ENCODE results near the gene OR2AT4. TPM values are rescaled to one million over a fixed set of nuclear protein-coding genes. Genes with fewer than 3 reads are reported as not detected.

OR2AT4 gene
- total and polyA plus RNA-seq, 2 experiments from 2014 or later, result 0.07 TPM; not detected in 1

DNA sequence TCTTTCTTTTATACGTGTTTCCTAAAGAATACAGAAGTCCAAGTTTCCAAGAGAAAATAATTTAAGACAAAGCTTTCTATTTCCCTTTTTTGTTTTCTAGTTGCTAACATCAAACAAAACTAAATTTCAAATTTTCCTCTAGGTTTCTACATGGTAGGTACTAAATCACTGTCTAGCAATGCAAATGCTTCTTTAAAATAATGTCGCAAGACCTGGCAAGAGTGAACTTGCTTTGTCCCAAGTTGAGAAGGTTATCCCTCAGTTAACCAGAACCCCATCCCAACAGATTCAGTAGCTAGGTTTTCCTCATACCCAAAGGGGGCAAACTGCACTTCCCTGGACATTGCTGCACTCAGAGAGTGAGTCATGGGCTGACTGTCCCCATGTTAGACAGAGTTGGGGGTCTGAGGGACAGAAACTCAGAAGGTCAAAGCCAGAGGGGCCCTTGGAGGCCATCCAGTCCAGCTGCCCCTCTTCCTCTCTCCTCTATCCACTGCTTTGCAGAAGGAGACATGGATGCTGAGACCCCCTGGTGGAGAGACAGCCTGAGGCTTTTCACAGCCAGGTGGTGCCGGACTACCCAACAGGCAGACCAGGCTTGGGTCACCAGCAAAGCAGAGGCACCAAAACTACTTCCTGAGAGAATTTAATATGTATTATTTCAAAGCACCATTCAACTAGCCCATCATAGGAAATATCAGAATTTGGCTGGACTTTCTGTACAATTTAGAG lies 23.1 kb downstream of the OR2AT4 start:
- Histone ChIP-seq H3K27me3 (no peaks in the 10 kb centered on the region), H3K79me2 (no peaks in the 10 kb centered on the region), H3K4me1 (ENCODE audit: insufficient read depth) (no peaks in the 10 kb centered on the region), H3K4me3 (no peak overlapping the region), H3K27ac (no peak overlapping the region), H4K20me1 (ENCODE audit: insufficient read depth, poor library complexity, severe bottlenecking) (no peaks in the 10 kb centered on the region), H2AFZ (no peak overlapping the region), H3K9me3 (ENCODE audit: low read depth) (no peaks in the 10 kb centered on the region), H3K4me2 (no peak overlapping the region), H3K36me3 (replicated peaks; ENCODE audit: insufficient read depth, low read depth) (no peaks in the 10 kb centered on the region), H3K9me2 (replicated peaks; ENCODE audit: insufficient read depth) (no peaks in the 10 kb centered on the region)
- no peak for DNase-seq (ENCODE audit: low spot score)
- WGBS (ENCODE audit: low lambda C conversion rate, missing lambda C conversion rate), result 98% methylated on average over 3 of the region's 3 CpGs
- TF ChIP-seq, protein P1, sequence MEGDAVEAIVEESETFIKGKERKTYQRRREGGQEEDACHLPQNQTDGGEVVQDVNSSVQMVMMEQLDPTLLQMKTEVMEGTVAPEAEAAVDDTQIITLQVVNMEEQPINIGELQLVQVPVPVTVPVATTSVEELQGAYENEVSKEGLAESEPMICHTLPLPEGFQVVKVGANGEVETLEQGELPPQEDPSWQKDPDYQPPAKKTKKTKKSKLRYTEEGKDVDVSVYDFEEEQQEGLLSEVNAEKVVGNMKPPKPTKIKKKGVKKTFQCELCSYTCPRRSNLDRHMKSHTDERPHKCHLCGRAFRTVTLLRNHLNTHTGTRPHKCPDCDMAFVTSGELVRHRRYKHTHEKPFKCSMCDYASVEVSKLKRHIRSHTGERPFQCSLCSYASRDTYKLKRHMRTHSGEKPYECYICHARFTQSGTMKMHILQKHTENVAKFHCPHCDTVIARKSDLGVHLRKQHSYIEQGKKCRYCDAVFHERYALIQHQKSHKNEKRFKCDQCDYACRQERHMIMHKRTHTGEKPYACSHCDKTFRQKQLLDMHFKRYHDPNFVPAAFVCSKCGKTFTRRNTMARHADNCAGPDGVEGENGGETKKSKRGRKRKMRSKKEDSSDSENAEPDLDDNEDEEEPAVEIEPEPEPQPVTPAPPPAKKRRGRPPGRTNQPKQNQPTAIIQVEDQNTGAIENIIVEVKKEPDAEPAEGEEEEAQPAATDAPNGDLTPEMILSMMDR (IDR thresholded peaks at IDR 0.05; ENCODE audit: poor library complexity), result no peak
- no peak for TF ChIP-seq EZH2 (IDR thresholded peaks at IDR 0.05; ENCODE audit: borderline replicate concordance)
- TF ChIP-seq EZH2phosphoT487 (IDR thresholded peaks at IDR 0.05; ENCODE audit: low read depth, severe bottlenecking, unreplicated experiment), result no peak

DNA sequence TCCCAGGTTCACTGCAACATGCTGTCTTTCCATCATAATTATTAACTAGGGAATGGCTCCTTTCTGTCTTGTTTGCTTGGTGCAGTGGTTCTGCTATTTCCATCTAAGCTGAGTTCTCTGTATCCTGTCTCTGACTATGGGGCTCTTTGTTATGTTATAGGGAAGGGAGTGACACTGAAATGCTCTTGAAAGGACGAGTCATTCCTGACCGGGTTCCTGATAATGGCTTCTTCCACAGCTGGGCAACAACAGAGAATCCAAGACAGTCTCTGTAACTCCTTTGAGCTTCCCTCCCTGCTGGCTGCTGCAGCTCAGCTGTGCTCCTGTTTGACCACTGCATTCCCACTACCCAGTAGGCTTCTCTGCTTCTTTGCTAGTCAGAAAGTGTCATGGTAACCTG lies 24.1 kb downstream of the OR2AT4 start:
- H3K9me2 ChIP-seq (replicated peaks; ENCODE audit: insufficient read depth), result no peaks in the 10 kb centered on the region
- H3K27me3 ChIP-seq, result no peaks in the 10 kb centered on the region
- H3K4me1 ChIP-seq (ENCODE audit: insufficient read depth), result no peaks in the 10 kb centered on the region
- no peak overlapping the region for H2AFZ ChIP-seq
- no peaks in the 10 kb centered on the region for H3K79me2 ChIP-seq
- no peak overlapping the region for H3K4me2 ChIP-seq
- no peaks in the 10 kb centered on the region for H4K20me1 ChIP-seq (ENCODE audit: insufficient read depth, poor library complexity, severe bottlenecking)
- no peaks in the 10 kb centered on the region for H3K36me3 ChIP-seq (replicated peaks; ENCODE audit: insufficient read depth, low read depth)
- 21% methylated on average over 2 of the region's 2 CpGs for WGBS (ENCODE audit: low lambda C conversion rate, missing lambda C conversion rate)
- H3K27ac ChIP-seq, result no peak overlapping the region
- no peak overlapping the region for H3K4me3 ChIP-seq
- no peak for DNase-seq (ENCODE audit: low spot score)
- TF ChIP-seq EZH2phosphoT487 (IDR thresholded peaks at IDR 0.05; ENCODE audit: low read depth, severe bottlenecking, unreplicated experiment) (no peak), EZH2 (IDR thresholded peaks at IDR 0.05; ENCODE audit: borderline replicate concordance) (no peak)
- TF ChIP-seq, protein P1 (IDR thresholded peaks at IDR 0.05; ENCODE audit: poor library complexity), result no peak
- H3K9me3 ChIP-seq (ENCODE audit: low read depth), result no peaks in the 10 kb centered on the region

GRCh38 chr11:75069473-75069872 lies 27.2 kb downstream of the OR2AT4 start:
- H3K4me3 ChIP-seq, result no peak overlapping the region
- H3K27ac ChIP-seq, result no peak overlapping the region
- no peaks in the 10 kb centered on the region for H4K20me1 ChIP-seq (ENCODE audit: insufficient read depth, poor library complexity, severe bottlenecking)
- no peak overlapping the region for H2AFZ ChIP-seq
- H3K9me3 ChIP-seq (ENCODE audit: low read depth), result no peaks in the 10 kb centered on the region
- no peaks in the 10 kb centered on the region for H3K9me2 ChIP-seq (replicated peaks; ENCODE audit: insufficient read depth)
- TF ChIP-seq EZH2 (IDR thresholded peaks at IDR 0.05; ENCODE audit: borderline replicate concordance) (no peak), EZH2phosphoT487 (IDR thresholded peaks at IDR 0.05; ENCODE audit: low read depth, severe bottlenecking, unreplicated experiment) (no peak)
- TF ChIP-seq, protein P1 (IDR thresholded peaks at IDR 0.05; ENCODE audit: poor library complexity), result no peak
- WGBS (ENCODE audit: low lambda C conversion rate, missing lambda C conversion rate), result 75% methylated on average over 4 of the region's 4 CpGs
- no peaks in the 10 kb centered on the region for H3K79me2 ChIP-seq
- H3K4me1 ChIP-seq (ENCODE audit: insufficient read depth), result no peaks in the 10 kb centered on the region
- H3K36me3 ChIP-seq (replicated peaks; ENCODE audit: insufficient read depth, low read depth), result no peaks in the 10 kb centered on the region
- no peak for DNase-seq (ENCODE audit: low spot score)
- H3K27me3 ChIP-seq, result peaks cover 3% of the 10 kb centered on the region
- H3K4me2 ChIP-seq, result no peak overlapping the region
